ENCODE data around the gene VTI1A.
"Not testable (repeated sequence)": the region's sequence is repeated elsewhere in the genome, so short reads cannot be mapped to it uniquely, and the experiment has no call there.

Gene VTI1A

DNA sequence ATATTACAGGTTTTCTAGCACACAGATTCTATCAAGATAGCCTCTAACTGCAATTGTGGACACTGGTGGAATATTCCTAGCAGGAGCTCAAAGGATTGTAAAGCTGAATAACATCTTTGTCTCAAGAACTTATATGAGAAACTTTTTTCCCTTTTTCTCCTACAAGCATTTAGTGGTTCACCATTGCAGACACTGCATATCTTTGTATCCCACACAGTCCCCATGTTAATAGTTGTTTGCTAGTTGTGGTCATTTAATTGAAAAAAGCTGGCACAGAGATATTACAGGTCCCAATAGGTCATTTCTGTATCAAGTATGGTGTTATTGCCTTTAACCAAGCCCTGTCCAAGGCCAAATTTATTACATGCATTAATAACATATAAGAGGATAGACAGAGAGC lies 276.9 kb downstream of the VTI1A start:
- DNase-seq (ENCODE audit: low spot score): no peak

- DNase-seq (ENCODE audit: low spot score): no peak
Observed at GRCh38 chr10:112724404-112724991, 277.5 kb downstream of the VTI1A start.

DNA sequence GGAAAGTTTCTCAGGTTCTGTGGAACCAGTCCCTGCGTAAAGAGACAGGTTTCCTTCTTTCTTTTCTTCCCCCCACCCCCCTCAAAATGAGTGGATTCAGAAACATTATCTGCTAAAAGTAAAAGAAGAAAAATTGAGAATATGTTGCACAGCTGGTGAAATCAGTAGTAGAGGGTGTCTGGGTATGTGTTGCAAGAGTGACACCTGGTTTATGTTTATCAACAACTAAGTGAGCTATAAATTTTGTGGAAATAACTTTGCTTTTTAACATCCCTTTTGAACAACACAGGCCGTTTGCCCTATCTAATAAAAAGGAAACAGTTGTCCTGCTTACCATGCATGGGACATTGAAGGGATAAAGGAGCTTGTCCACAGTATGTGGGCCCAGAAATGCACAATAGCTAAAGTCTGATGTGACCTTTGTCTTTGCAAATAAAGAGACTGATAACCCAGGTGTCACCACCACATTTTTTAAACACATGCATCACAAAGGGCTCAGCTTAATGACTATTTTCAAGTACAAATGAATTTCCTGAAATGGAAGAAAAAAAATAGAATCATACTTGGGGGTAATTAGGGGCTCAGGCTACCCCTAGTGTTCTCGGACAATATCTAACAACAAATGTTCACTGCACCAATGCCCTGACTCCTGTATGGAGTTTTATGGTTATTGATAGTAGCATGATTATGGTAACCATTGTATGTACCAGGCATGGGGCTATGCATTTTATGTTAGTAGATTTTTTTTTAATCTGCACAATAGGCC lies 281.3 kb downstream of the VTI1A start:
- DNase-seq (ENCODE audit: low spot score): no peak

DNA sequence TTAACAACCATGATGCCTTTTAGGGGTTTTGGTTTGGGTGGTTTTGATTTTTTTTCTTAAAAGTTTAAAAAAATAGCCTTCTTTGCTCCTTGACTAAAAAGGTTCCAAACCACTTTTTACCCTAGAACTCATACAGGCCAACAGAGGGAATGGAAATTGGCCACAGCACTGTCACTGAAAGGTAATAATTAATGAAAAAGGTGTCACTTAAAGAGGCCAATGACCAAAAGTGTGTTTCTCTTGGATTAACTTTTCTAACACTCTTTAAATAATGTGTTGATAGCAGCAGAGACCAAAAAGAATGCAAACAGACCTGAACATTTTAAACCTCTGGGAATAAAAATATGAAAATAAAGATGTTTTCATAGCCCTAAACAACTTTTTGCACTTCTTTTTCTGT lies 282.0 kb downstream of the VTI1A start:
- no peak for DNase-seq (ENCODE audit: low spot score)

GRCh38 chr10:112731450-112731849 lies 284.4 kb downstream of the VTI1A start:
- DNase-seq (ENCODE audit: low spot score): not testable (repeated sequence)

- DNase-seq (ENCODE audit: low spot score): peak; percentile 20
Observed at GRCh38 chr10:112732277-112732921, 285.4 kb downstream of the VTI1A start.

GRCh38 chr10:112735041-112735695 lies 288.2 kb downstream of the VTI1A start:
- peak; percentile 20 for DNase-seq (ENCODE audit: low spot score)

DNA sequence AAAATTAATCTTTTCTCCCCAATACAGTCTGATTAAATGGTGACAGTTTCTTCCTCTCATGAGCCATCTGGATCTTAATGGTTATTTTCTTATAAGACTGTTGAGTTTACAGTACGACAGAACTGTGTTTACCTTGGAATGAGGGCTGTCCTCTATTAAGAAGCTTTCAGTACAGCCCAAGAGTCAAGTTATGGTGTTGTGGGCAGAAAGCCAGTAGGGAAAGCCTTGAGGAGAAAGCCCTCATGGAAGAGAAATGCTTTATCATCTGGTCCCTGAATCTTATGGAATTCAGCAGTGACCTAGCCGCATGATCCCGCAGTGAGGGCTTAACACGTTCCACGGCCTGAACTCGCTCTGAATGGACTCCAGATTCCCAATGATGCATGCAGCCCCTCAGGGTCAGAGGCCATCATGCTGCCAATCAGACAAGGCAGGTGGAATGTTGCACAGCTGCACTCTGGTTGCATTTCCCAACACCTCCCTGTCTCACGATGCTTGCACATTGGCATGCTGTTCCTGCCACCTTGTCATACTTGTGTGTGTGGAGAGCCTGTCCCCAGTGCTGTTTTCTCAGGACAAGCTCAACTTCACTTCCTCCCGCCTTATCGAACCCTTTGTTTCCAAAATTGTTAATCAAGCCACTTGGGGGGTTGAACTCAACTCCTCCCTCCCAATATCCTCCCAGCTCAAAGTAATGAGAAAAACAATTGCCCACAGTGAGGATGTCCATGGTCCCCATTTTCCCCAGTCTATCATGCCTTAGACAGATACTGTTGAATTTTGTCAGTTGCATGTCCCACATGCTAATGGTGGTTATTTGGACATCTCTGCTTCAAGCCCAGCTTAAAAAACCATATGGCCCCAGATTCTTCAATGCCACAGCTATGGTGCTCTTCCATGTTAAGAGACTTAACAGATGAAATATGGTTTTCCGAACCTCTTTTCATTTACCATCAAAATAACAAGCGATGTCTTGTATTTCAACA lies 291.9 kb downstream of the VTI1A start:
- DNase-seq (ENCODE audit: low spot score): no peak

DNA sequence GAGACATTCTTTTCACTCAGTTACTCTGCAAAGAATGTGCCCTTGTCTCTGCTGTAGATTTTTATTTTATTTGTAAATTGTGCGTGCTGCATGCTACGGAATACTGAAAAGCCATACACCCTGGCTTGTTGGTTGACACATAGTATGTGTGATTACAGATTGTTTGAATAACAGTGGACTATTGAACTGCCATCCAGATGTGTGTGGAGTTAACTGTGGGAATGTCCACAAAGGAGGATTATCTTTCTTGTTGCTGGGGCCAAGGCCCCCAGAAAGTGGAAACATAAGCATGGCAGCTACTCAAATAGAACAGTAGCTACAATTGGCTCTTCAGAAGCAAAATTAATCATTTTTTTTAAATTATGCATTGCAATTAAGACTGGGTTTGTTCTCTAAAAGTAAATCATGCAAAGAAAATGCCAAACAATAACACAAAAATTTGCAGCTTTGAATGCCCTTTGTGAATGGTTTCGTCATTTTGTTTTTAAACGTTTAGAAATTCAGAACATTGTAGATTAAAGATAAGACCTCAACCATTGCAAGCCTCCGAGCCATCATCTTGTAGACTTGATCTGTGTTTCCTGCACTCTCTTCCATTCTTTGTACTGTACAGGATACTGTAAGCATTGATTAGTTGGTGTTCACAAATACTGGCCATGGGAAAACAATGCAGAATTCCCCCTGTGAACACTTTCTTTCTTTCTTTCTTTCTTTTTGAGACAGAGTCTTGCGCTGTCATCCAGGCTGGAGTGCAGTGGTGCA lies 292.8 kb downstream of the VTI1A start:
- DNase-seq (ENCODE audit: low spot score): no peak

- DNase-seq (ENCODE audit: low spot score): no peak
Observed at GRCh38 chr10:112741830-112742402, 294.9 kb downstream of the VTI1A start.

GRCh38 chr10:112744181-112745096 lies 297.4 kb downstream of the VTI1A start:
- DNase-seq (ENCODE audit: low spot score): no peak

DNA sequence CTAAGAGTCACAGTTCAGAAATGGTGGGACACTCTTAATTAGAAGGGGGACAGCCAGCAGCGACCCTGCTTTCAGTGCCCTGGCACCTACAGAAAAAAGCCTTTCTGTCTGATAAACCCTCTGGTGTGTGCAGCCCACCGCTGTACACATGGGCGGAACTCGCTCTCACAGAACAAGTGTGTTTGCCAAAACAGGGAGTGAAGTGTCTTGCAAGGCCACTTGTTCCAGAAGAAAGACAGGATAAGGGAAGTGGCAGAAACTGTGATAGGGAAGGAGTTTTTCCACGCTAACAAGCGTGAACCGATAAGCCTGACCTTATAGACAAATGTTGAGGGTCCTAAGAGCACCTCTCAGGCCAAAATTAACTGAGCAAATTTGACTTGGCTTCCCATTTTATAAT lies 299.3 kb downstream of the VTI1A start:
- DNase-seq (ENCODE audit: low spot score): no peak

GRCh38 chr10:112750427-112751167 lies 303.6 kb downstream of the VTI1A start:
- DNase-seq (ENCODE audit: low spot score): no peak

DNA sequence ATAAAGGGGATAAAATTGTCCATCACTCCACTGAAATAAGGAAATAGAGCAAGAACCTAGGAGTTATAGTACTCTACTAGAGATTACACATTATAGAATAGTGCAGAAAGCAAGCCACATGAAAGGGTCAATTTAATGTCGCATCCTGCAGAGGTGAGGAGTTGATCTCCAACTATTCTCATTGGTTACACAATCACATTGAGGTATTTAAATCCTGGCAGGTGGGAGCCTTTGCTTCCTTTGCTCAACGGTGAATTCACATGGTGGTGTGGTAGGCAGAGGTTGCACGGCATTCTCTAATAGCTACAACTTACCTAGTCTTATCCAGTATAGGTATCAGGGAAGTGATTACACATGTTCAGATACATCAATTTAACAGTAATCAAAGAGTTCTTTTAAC lies 304.6 kb downstream of the VTI1A start:
- no peak for DNase-seq (ENCODE audit: low spot score)

DNA sequence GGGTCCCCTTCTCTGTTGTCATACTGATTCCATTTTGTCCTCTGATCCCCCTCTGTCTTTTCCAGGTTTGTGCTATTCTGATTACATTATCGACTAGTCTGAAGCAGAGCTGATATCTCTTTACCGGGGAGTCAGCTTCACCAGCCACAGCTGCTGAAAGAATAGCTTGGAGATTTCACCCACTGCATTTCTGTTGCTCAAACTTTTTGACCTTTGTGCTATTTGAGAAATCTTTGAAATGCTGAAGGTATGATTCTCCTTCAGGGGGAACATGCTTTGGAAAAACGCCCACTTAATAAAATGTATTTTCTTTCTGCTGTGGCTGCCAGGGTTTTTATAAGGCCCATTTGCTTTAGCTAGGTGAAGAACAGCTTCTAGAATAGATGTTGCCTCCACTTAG lies 305.3 kb downstream of the VTI1A start:
- no peak for DNase-seq (ENCODE audit: low spot score)

DNA sequence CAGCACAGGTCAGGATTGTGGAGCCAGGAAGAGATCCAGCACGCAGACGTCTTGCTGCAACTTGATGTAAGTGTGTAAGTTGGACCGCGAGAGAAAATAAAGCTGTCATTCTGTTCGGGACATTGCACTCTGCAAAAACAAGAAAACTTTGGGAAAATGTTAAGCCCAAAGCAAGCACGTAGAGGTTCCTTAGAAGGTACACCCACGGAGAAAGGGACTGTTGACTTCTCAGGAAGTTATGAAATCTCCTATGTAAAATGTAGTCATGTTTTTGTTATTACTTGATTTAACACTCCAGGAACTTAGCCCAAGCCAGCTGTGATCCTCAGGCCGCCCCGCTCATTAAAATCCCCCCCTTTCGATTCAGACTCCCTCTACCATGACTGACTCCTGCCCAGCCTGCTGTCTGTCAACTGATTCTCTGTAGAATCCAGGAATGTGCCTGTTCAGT lies 307.0 kb downstream of the VTI1A start:
- DNase-seq (ENCODE audit: low spot score): peak; percentile 52

- no peak for DNase-seq (ENCODE audit: low spot score)
Observed at GRCh38 chr10:112755446-112756234, 308.6 kb downstream of the VTI1A start.

DNA sequence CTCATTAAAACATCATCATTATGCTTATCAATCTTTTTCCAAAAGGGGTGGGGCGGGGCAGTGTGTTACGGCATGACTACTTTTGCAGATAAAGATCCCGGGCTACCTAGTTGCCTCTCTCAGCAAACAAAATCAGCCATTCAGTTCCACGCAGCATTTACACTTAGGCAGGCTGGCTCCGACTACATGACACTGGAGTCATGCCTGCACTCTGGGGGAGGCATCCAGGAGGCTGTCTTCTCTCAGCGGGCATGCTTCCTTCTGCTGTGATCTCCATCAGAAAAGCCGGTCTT lies 309.2 kb downstream of the VTI1A start:
- no peak for DNase-seq (ENCODE audit: low spot score)
